ENCODE measurements around the gene RNLS. TPM values are rescaled to one million over a fixed set of nuclear protein-coding genes. Genes with fewer than 3 reads are reported as not detected.

The RNLS gene
- total RNA-seq, 2 experiments from 2014 or later, result not detected

- Histone ChIP-seq H3K36me3 (ENCODE audit: insufficient read depth, low read length) (no peaks in the 10 kb centered on the region), H2AFZ (ENCODE audit: low read length) (no peak overlapping the region), H4K20me1 (ENCODE audit: insufficient read depth, low read length) (no peaks in the 10 kb centered on the region), H3K4me2 (ENCODE audit: low read length) (no peak overlapping the region), H3K9me2 (ENCODE audit: insufficient read depth, low read length) (no peaks in the 10 kb centered on the region), H3K4me3 (ENCODE audit: low read depth, low read length, poor library complexity, severe bottlenecking) (no peak overlapping the region), H3K9me3 (ENCODE audit: low read length) (no peaks in the 10 kb centered on the region), H3K27ac (ENCODE audit: low read depth, low read length, poor library complexity, severe bottlenecking) (no peak overlapping the region), H3K79me2 (ENCODE audit: insufficient read depth, low read depth, low read length) (no peaks in the 10 kb centered on the region), H3K4me1 (ENCODE audit: insufficient read depth, low read length, poor library complexity, severe bottlenecking) (no peaks in the 10 kb centered on the region)
- no TSS peak for BruUV-seq (replicated peaks)
- intact Hi-C loops (cut with micrococcal nuclease; ENCODE audit: unreplicated experiment), result no loop called here
- ChIA-PET CTCF (ENCODE audit: unreplicated experiment) (no interaction called here), POLR2A (interaction anchor here (1.1 kb wide), 1 partner anchor 11 kb away, joined by 3 read pairs; no protein-coding TSS in a partner anchor)
- DNase-seq (ENCODE audit: low spot score), result no peak
- TF ChIP-seq CTCF (conservative IDR thresholded peaks at IDR 0.05; ENCODE audit: low read length), result no peak
- TF ChIP-seq EZH2phosphoT487 (IDR thresholded peaks at IDR 0.05; ENCODE audit: borderline replicate concordance, low read depth, low read length), result no peak
Measured at GRCh38 chr10:88582411-88582805, 710 bp downstream of the RNLS start.

GRCh38 chr10:88565072-88565471 lies 18.0 kb downstream of the RNLS start:
- no peak overlapping the region for H3K27ac ChIP-seq (ENCODE audit: low read depth, low read length, poor library complexity, severe bottlenecking)
- H3K4me3 ChIP-seq (ENCODE audit: low read depth, low read length, poor library complexity, severe bottlenecking), result no peak overlapping the region
- CTCF ChIA-PET (ENCODE audit: unreplicated experiment), result no interaction called here
- peak overlapping the region; percentile 7; the same call in 1 of the 2 replicates for H2AFZ ChIP-seq (ENCODE audit: low read length)
- H3K9me2 ChIP-seq (ENCODE audit: insufficient read depth, low read length), result no peaks in the 10 kb centered on the region
- intact Hi-C loops (cut with micrococcal nuclease; ENCODE audit: unreplicated experiment), result no loop called here
- POLR2A ChIA-PET, result interaction anchor here (0.6 to 1.3 kb wide), 5 partner anchors 10 to 750 kb away, joined by 3 to 4 read pairs (median 4); no protein-coding TSS in a partner anchor
- H3K4me2 ChIP-seq (ENCODE audit: low read length), result no peak overlapping the region
- no TSS peak for BruUV-seq (replicated peaks)
- H3K4me1 ChIP-seq (ENCODE audit: insufficient read depth, low read length, poor library complexity, severe bottlenecking), result no peaks in the 10 kb centered on the region
- H4K20me1 ChIP-seq (ENCODE audit: insufficient read depth, low read length), result no peaks in the 10 kb centered on the region
- no peaks in the 10 kb centered on the region for H3K9me3 ChIP-seq (ENCODE audit: low read length)
- H3K79me2 ChIP-seq (ENCODE audit: insufficient read depth, low read depth, low read length), result no peaks in the 10 kb centered on the region
- TF ChIP-seq EZH2phosphoT487 (IDR thresholded peaks at IDR 0.05; ENCODE audit: borderline replicate concordance, low read depth, low read length) (no peak), CTCF (conservative IDR thresholded peaks at IDR 0.05; ENCODE audit: low read length) (peak; percentile 81)
- no peaks in the 10 kb centered on the region for H3K36me3 ChIP-seq (ENCODE audit: insufficient read depth, low read length)
- peak; percentile 40 for DNase-seq (ENCODE audit: low spot score)

GRCh38 chr10:88562152-88562551 lies 21.0 kb downstream of the RNLS start:
- POLR2A ChIA-PET, result no interaction called here
- TF ChIP-seq EZH2phosphoT487 (IDR thresholded peaks at IDR 0.05; ENCODE audit: borderline replicate concordance, low read depth, low read length), result no peak
- TF ChIP-seq CTCF (conservative IDR thresholded peaks at IDR 0.05; ENCODE audit: low read length), result no peak
- BruUV-seq (replicated peaks), result no TSS peak

More at GRCh38 chr10:88562152-88562551, 21.0 kb downstream of the RNLS start:
- H3K36me3 ChIP-seq (ENCODE audit: insufficient read depth, low read length), result no peaks in the 10 kb centered on the region
- CTCF ChIA-PET (ENCODE audit: unreplicated experiment), result no interaction called here
- DNase-seq (ENCODE audit: low spot score), result no peak
- H3K9me3 ChIP-seq (ENCODE audit: low read length), result no peaks in the 10 kb centered on the region
- no peak overlapping the region for H3K4me2 ChIP-seq (ENCODE audit: low read length)
- no peak overlapping the region for H2AFZ ChIP-seq (ENCODE audit: low read length)
- no peak overlapping the region for H3K27ac ChIP-seq (ENCODE audit: low read depth, low read length, poor library complexity, severe bottlenecking)
- H3K79me2 ChIP-seq (ENCODE audit: insufficient read depth, low read depth, low read length), result no peaks in the 10 kb centered on the region
- H3K9me2 ChIP-seq (ENCODE audit: insufficient read depth, low read length), result no peaks in the 10 kb centered on the region
- intact Hi-C loops (cut with micrococcal nuclease; ENCODE audit: unreplicated experiment), result no loop called here
- no peak overlapping the region for H3K4me3 ChIP-seq (ENCODE audit: low read depth, low read length, poor library complexity, severe bottlenecking)
- no peaks in the 10 kb centered on the region for H3K4me1 ChIP-seq (ENCODE audit: insufficient read depth, low read length, poor library complexity, severe bottlenecking)
- H4K20me1 ChIP-seq (ENCODE audit: insufficient read depth, low read length), result no peaks in the 10 kb centered on the region

All from OCI-LY7 (cell line).